Nephron progenitor cell (in vitro differentiated cells): ENCODE data around the gene CENPO.

Experiments used
- DNase-seq: peaks from one replicate; pipeline ENCODE4 v3.0.0; 2021
- H3K27ac Mint-ChIP-seq: 2 replicates; pipeline ENCODE4 v1.8.0; 2021; ENCODE audit warnings: mild to moderate bottlenecking, moderate library complexity, mixed read lengths
- H3K27me3 Mint-ChIP-seq: 2 replicates; pipeline ENCODE4 v1.8.0; 2021; ENCODE audit warnings: mild to moderate bottlenecking, low read depth, mixed read lengths; ENCODE audit not compliant: poor library complexity
- H3K36me3 Mint-ChIP-seq: 2 replicates; pipeline ENCODE4 v1.8.0; 2021; ENCODE audit warnings: low read depth, mixed read lengths
- H3K4me1 Mint-ChIP-seq: 2 replicates; pipeline ENCODE4 v1.8.0; 2021; ENCODE audit warnings: mixed read lengths
- H3K4me3 Mint-ChIP-seq: 2 replicates; pipeline ENCODE4 v1.8.0; 2021; ENCODE audit warnings: mild to moderate bottlenecking, moderate library complexity, mixed read lengths
- H3K9me3 Mint-ChIP-seq: 2 replicates; pipeline ENCODE4 v1.8.0; 2021; ENCODE audit warnings: mild to moderate bottlenecking, moderate library complexity, mixed read lengths
- CTCF ChIP-seq: fragments of 200-600 bp; sonication (generic); IDR thresholded peaks from 2 replicates; pipeline ENCODE4 v1.5.0; 2021; ENCODE audit warnings: antibody characterized with exemption

The CENPO gene

GRCh38 chr2:24836206-24836605, 43.0 kb downstream of the CENPO start:
- Mint-ChIP-seq H3K4me1 (peaks cover 47% of the 10 kb centered on the region), H3K27me3 (peaks cover 3% of the 10 kb centered on the region)
- no peak for TF ChIP-seq CTCF

GRCh38 chr2:24836706-24837105, 43.5 kb downstream of the CENPO start:
- no peak for DNase-seq
- Mint-ChIP-seq H3K4me1 (peaks cover 42% of the 10 kb centered on the region), H3K27me3 (peaks cover 3% of the 10 kb centered on the region), H3K4me3 (no peak overlapping the region), H3K27ac (no peak overlapping the region), H3K36me3 (peaks cover 32% of the 10 kb centered on the region), H3K9me3 (no peaks in the 10 kb centered on the region)
- no peak for TF ChIP-seq CTCF

More at GRCh38 chr2:24836206-24836605, 43.0 kb downstream of the CENPO start:
- Mint-ChIP-seq H3K36me3 (peaks cover 32% of the 10 kb centered on the region), H3K27ac (no peak overlapping the region), H3K9me3 (no peaks in the 10 kb centered on the region), H3K4me3 (no peak overlapping the region)
- no peak for DNase-seq

DNA sequence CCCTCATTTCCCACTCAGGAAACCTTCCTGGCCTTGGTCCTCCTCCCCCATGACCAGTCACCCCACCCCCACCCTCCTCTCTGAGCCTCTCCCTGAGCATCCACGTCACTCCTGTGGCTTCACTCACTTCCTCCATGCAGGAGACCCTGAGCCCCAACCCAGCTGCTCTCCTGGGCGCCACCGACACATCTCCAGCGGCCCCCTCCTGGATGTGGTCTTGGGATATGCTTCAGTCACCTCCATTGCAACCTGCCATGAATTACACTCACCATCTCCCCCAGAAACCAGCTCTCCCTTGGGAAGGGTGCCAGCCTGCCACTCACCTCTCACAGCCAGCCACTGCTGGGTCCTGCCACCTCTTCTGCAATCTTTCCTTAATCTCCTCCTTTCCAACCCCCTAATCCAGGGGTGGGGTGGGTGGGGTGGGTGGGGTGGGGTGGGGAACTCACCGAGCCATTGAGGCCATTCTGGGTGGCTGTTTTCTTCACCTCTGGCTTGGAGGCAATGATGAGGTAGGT, 44.8 kb downstream of the CENPO start:
- Mint-ChIP-seq H3K4me3 (no peak overlapping the region), H3K36me3 (peaks cover 32% of the 10 kb centered on the region), H3K27ac (peak overlapping the region; percentile 57), H3K9me3 (no peaks in the 10 kb centered on the region), H3K27me3 (peaks cover 6% of the 10 kb centered on the region), H3K4me1 (peaks cover 31% of the 10 kb centered on the region)
- no peak for TF ChIP-seq CTCF
- DNase-seq = no peak

DNA sequence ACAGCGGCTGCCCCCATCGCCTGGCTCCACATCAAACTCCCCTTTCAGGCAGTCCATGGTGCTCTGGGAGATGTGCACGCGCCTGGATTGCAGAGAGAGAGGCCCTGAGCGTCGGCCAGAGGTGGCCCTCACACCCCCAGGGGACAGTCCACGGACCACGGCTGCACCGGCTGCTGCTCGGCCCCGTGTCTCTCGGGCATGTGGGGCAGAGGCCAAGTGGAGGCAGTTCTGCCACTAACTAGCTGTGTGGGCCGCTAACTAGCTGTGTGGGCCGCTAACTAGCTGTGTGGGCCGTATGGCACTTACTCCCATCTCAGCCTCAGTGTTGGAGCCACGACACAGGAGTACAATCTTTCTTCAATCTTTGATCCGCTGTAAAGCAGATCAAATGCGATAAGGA, 45.3 kb downstream of the CENPO start:
- Mint-ChIP-seq H3K36me3 (peaks cover 31% of the 10 kb centered on the region), H3K4me3 (no peak overlapping the region), H3K9me3 (no peaks in the 10 kb centered on the region), H3K27ac (no peak overlapping the region), H3K27me3 (peaks cover 6% of the 10 kb centered on the region), H3K4me1 (peaks cover 27% of the 10 kb centered on the region)
- no peak for DNase-seq
- no peak for TF ChIP-seq CTCF

- no peaks in the 10 kb centered on the region for H3K9me3 Mint-ChIP-seq
- no peak for TF ChIP-seq CTCF
- no peak overlapping the region for H3K27ac Mint-ChIP-seq
- H3K36me3 Mint-ChIP-seq = peaks cover 26% of the 10 kb centered on the region
- H3K4me1 Mint-ChIP-seq = peaks cover 18% of the 10 kb centered on the region
- no peak for DNase-seq
- H3K27me3 Mint-ChIP-seq = peaks cover 6% of the 10 kb centered on the region
- no peak overlapping the region for H3K4me3 Mint-ChIP-seq
Observed at GRCh38 chr2:24839729-24840128, 46.5 kb downstream of the CENPO start.

DNA sequence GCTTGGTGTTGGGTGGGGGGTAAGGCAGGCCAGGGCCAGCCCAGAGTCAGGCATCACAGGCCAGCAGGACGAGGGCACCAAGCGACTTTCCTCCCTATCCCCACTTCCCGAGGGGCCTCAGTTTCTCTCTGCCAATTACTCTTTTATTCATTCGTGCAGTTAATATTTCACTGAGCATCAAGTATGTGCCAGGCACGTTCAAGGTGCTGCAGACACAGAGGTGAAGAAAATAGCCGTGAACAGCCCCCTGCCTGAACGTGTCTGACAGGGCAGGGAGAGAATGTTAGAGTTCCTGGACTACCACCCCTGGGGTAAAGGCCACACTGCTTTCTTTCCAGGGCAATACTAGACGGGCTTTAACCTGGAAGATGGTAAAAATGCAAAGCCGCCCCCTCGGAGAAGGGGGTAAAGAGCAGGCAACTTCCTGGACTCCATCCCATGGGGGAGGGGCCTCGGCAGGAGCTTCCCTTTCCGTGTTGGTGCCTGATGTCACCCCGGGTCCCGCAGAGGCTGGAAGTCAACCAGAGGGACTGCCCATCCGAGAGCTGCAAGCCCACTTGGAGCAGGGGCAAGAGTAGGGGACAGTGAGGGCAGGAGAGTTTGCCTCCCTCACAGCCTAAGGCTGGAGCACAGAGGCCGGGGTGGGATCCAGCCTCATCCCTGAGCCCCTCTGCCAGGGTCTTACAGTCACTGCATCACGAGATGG, 47.1 kb downstream of the CENPO start:
- DNase-seq = no peak
- Mint-ChIP-seq H3K9me3 (peaks cover 4% of the 10 kb centered on the region), H3K27me3 (peaks cover 6% of the 10 kb centered on the region), H3K36me3 (peaks cover 26% of the 10 kb centered on the region), H3K4me1 (peaks cover 12% of the 10 kb centered on the region), H3K4me3 (no peak overlapping the region), H3K27ac (peak overlapping the region; percentile 54)
- no peak for TF ChIP-seq CTCF
